Heart right ventricle (tissue), 16 donors: ENCODE measurements around the gene LSS. TPM values are rescaled to one million over a fixed set of nuclear protein-coding genes. Genes with fewer than 3 reads are reported as not detected.
A peak's percentile ranks its signal among the peaks of the same experiment; 100 is the strongest.

Experiments used
- ATAC-seq, 8 donors: fragments of 200-7000 bp; cut with Tn5 transposase; one replicate each; pipeline ENCODE4 v1.9.1; 2020; ENCODE audit warnings: mild to moderate bottlenecking in 8 of 8, moderate library complexity in 8 of 8, moderate number of reproducible peaks in 1 of 8
- DNase-seq, 2 donors: peaks; one replicate each; pipeline ENCODE4 v3.0.0-alpha.2; 2020
- H3K27ac ChIP-seq, 10 donors: fragments of 200-600 bp; sonication (generic) in 2 of 10; one replicate each; pipeline versions ENCODE4 v1.5.0 to v1.8.0; 2020 to 2022; ENCODE audit warnings: mild to moderate bottlenecking in 3 of 10
- H3K27me3 ChIP-seq, 7 donors: fragments of 200-600 bp; one replicate each; pipeline ENCODE4 v1.8.0; 2021 to 2022; ENCODE audit warnings: mild to moderate bottlenecking in 2 of 7
- H3K36me3 ChIP-seq, 9 donors: fragments of 200-600 bp; sonication (generic) in 1 of 9; one replicate each; pipeline versions ENCODE4 v1.5.0 to v1.8.0; 2020 to 2022; ENCODE audit warnings: mild to moderate bottlenecking in 2 of 9
- H3K4me1 ChIP-seq, 9 donors: fragments of 200-600 bp; sonication (generic) in 1 of 9; one replicate each; pipeline versions ENCODE4 v1.5.0 to v1.8.0; 2020 to 2022; ENCODE audit warnings: mild to moderate bottlenecking in 4 of 9
- H3K4me3 ChIP-seq, 10 donors: fragments of 200-600 bp; sonication (generic) in 2 of 10; one replicate each; pipeline versions ENCODE4 v1.5.0 to v1.8.0; 2020 to 2022; ENCODE audit warnings: mild to moderate bottlenecking in 7 of 10, moderate library complexity in 2 of 10
- H3K9me3 ChIP-seq, 11 donors: fragments of 200-600 bp in 10 of 11; sonication (generic) in 2 of 11; one replicate each; pipeline versions ENCODE4 v1.5.0 to v1.8.0; 2013 to 2022; ENCODE audit warnings: mild to moderate bottlenecking in 2 of 11, control low read depth in 1 of 11, moderate library complexity in 1 of 11
- CTCF ChIP-seq, 9 donors: fragments of 200-600 bp; sonication (generic) in 2 of 9; IDR thresholded peaks; one replicate each; pipeline versions ENCODE4 v1.5.0 to v1.8.0; 2021 to 2022; ENCODE audit warnings: antibody characterized with exemption in 9 of 9, mild to moderate bottlenecking in 5 of 9, moderate library complexity in 1 of 9
- WGBS, 2 donors: extraction: QIAGEN DNeasy Blood & Tissue Kit; methylation state at CpG; one replicate each; pipeline ENCODE4 v1.1.7; 2013; ENCODE audit warnings: inconsistent platforms in 1 of 2; 5-methylcytosine and 5-hydroxymethylcytosine counted together
- intact Hi-C, 10 donors: fragments of 100-400 bp; cut with DNase I; formaldehyde crosslinking; loops; one replicate each; pipeline versions ENCODE4 v1.11.1 to v1.14.2; 2022
- polyA plus RNA-seq, 2 donors: library from polyadenylated mRNA; stranded (reverse); fragments of 200-250 nt; gene quantifications; one replicate each; pipeline ENCODE4 v1.2.3, GENCODE V29; 2013
- total RNA-seq, 10 donors: library from RNA; stranded (reverse); fragmentation: NEBNext Ultra II Directional in 3 of 10; extraction: Animal tissue kit (Norgen Biotek cat#: 25700) in 3 of 10; gene quantifications; one replicate each; pipeline versions ENCODE4 v1.2.1 to v1.2.4, GENCODE V29; 2021 to 2023
- donor health status: Arrhythmogenic right ventricular cardiomyopathy.
- donor health status: ischemic (EF 13 %, LVEDD 7.1; RV severe dilation, severe dysfunction).
- donor health status: healthy with polysubstance abuse.
- donor health status: DM: no; HTN: yes; CAD: no.
- donor health status: DM: no; HTN: no; CAD: no.
- donor health status: ischemic (EF 25% LVEDD 6.9; RV normal size, moderate dysfunction).
- donor health status: ischemic (EF 25% LVEDD 5.7; RV mildly dilated, moderate dysfunction).
- donor health status: healthy.
- donor health status: DM: yes; HTN: yes; CAD: no.
- donor health status: Ischemic cardiomyopathy.
- donor health status: ischemic (EF 35%, LVEDD 5.7; RV mildly dilated, moderate dysfunction).
- donor health status: nonischemic (EF 11% LVEDD 7.7; RV severe dilation, severe dysfunction).
- donor health status: DM: yes; HTN: yes; CAD: no.
- donor health status: PGD.
- donor health status: ischemic (EF 29% LVEDD 5.4; RV normal size, mild dysfunction).
- donor health status: nonischemic (EF 23%, LVEDD 6.1; RV moderate dilation, normal function).

Gene LSS
- total and polyA plus RNA-seq, 12 donors: 22.5 to 74.7 (median 40.7) TPM

GRCh38 chr21:46168238-46168637 lies 60.3 kb downstream of the LSS start:
- Histone ChIP-seq H3K27me3 (no peaks in the 10 kb centered on the region), H3K36me3 (peaks cover 0 to 7% (median 0%) of the 10 kb centered on the region in 9 donors), H3K4me1 (no peaks in the 10 kb centered on the region), H3K4me3 (no peak overlapping the region), H3K27ac (no peak overlapping the region), H3K9me3 (no peaks in the 10 kb centered on the region)
- DNase-seq (no peak), ATAC-seq (peak in 1 of 8 donors; percentile 47)
- intact Hi-C loops: no loop called here
- TF ChIP-seq CTCF (IDR thresholded peaks at IDR 0.05): no peak
- WGBS, 2 donors: 83 to 86% methylated on average over 14 of the region's 14 CpGs

- H3K27me3 ChIP-seq: no peaks in the 10 kb centered on the region
- H3K4me3 ChIP-seq: no peak overlapping the region
- no peaks in the 10 kb centered on the region for H3K9me3 ChIP-seq
- no peaks in the 10 kb centered on the region for H3K4me1 ChIP-seq
- DNase-seq (no peak), ATAC-seq (no peak)
- H3K36me3 ChIP-seq: peaks cover 0 to 12% (median 0%) of the 10 kb centered on the region in 9 donors
- no peak overlapping the region for H3K27ac ChIP-seq
- no peak for TF ChIP-seq CTCF (IDR thresholded peaks at IDR 0.05)
- intact Hi-C loops: no loop called here
These were observed 63.5 kb downstream of the LSS start for GRCh38 chr21:46165098-46165497.

GRCh38 chr21:46163380-46163779 lies 65.2 kb downstream of the LSS start:
- Histone ChIP-seq H3K4me1 (no peaks in the 10 kb centered on the region), H3K9me3 (no peaks in the 10 kb centered on the region), H3K36me3 (peaks cover 0 to 12% (median 0%) of the 10 kb centered on the region in 9 donors), H3K4me3 (no peak overlapping the region), H3K27ac (no peak overlapping the region), H3K27me3 (no peaks in the 10 kb centered on the region)
- DNase-seq (no peak), ATAC-seq (no peak)
- TF ChIP-seq CTCF (IDR thresholded peaks at IDR 0.05): no peak
- intact Hi-C loops: no loop called here
- 69 to 75% methylated on average over 4 of the region's 4 CpGs for whole genome bisulfite sequencing, 2 donors

GRCh38 chr21:46161633-46162592 lies 66.7 kb downstream of the LSS start:
- Histone ChIP-seq H3K36me3 (peaks cover 0 to 12% (median 0%) of the 10 kb centered on the region in 9 donors), H3K27me3 (no peaks in the 10 kb centered on the region), H3K9me3 (no peaks in the 10 kb centered on the region), H3K4me3 (peak overlapping the region in 1 of 10 donors; percentile 17), H3K27ac (no peak overlapping the region), H3K4me1 (no peaks in the 10 kb centered on the region)
- ATAC-seq (no peak), DNase-seq (no peak)
- 76 to 85% methylated on average over 63 to 72 of the region's 72 CpGs for WGBS, 2 donors
- intact Hi-C loops: no loop called here
- TF ChIP-seq CTCF (IDR thresholded peaks at IDR 0.05): no peak
